Eye (tissue), 1 donor: Measurements from ENCODE around the gene FAM151B.

Experiments used
- DNase-seq: peaks from one replicate; pipeline ENCODE4 v3.0.0-alpha.2; 2015

Gene FAM151B

GRCh38 chr5:80592105-80592504 is 104.2 kb downstream of the FAM151B start:
- no peak for DNase-seq
